Measurements from ENCODE around the gene ZNF790. TPM values are rescaled to one million over a fixed set of nuclear protein-coding genes. Genes with fewer than 3 reads are reported as not detected.

ZNF790 gene
- total and polyA plus RNA-seq, 2 of the 4 experiments (the other 2 are of a cell fraction), result 0.97 to 4.3 TPM

GRCh38 chr19:36837176-36837905 lies 846 bp downstream of the ZNF790 start:
- Histone ChIP-seq H2BK20ac (ENCODE audit: low read depth, low read length) (no peak overlapping the region), H2AK9ac (replicated peaks; ENCODE audit: low read depth, low read length, poor library complexity) (peak overlapping the region; percentile 94), H3K23ac (ENCODE audit: low read depth, low read length) (peak overlapping the region; percentile 69), H4K8ac (ENCODE audit: low read depth in 2 of 2, low read length in 2 of 2) (peak overlapping the region; percentile 79 to 91), H4K5ac (ENCODE audit: low read depth, low read length) (peak overlapping the region; percentile 64), H3K9me1 (ENCODE audit: insufficient read depth, low read length) (no peaks in the 10 kb centered on the region), H3K36me3 (ENCODE audit: control insufficient read depth, insufficient read depth, low read length) (peaks cover 6% of the 10 kb centered on the region), H3K18ac (ENCODE audit: low read depth, low read length) (peak overlapping the region; percentile 16), H2BK5ac (ENCODE audit: low read depth, low read length, poor library complexity, severe bottlenecking) (peak overlapping the region; percentile 80), H2AK5ac (ENCODE audit: low read depth, low read length) (peak overlapping the region; percentile 63; the same call in 1 of the 2 replicates), H2BK15ac (ENCODE audit: low read depth, low read length) (0 out of 3 replicates have a peak overlapping the region, but pooled peaks have one; percentile 1), H4K20me1 (ENCODE audit: insufficient read depth, low read length) (no peaks in the 10 kb centered on the region), H3K79me1 (ENCODE audit: low read depth in 1 of 2, low read length in 2 of 2) (peaks cover 14 to 25% of the 10 kb centered on the region in 2 experiments; a peak in 3 of 4 replicates), H3K9ac (ENCODE audit: low read depth, low read length) (peak overlapping the region; percentile 83), H3K4me3 (ENCODE audit: insufficient read depth, low read depth, low read length) (peak overlapping the region; percentile 70), H3K4me2 (ENCODE audit: low read depth, low read length) (peak overlapping the region; percentile 66), H4K91ac (ENCODE audit: insufficient read depth, low read depth, low read length) (0 out of 2 replicates have a peak overlapping the region, but pooled peaks have one; percentile 23), H3K27ac (ENCODE audit: insufficient read depth, low read length) (peak overlapping the region; percentile 82), H3K27me3 (ENCODE audit: control insufficient read depth, insufficient read depth, low read length) (no peaks in the 10 kb centered on the region), H2AFZ (replicated peaks; ENCODE audit: low read length, poor library complexity) (peak overlapping the region; percentile 99), H3K14ac (replicated peaks; ENCODE audit: low read depth, low read length) (peak overlapping the region; percentile 79), H3K56ac (ENCODE audit: extremely low read depth, insufficient read depth, low read length) (0 out of 2 replicates have a peak overlapping the region, but pooled peaks have one; percentile 64), H3K9me3 (ENCODE audit: control insufficient read depth, insufficient read depth, low read length) (peaks cover 22% of the 10 kb centered on the region), H3K4ac (ENCODE audit: low read depth, low read length) (peak overlapping the region; percentile 88), H3K4me1 (ENCODE audit: control insufficient read depth, insufficient read depth, low read length) (0 out of 2 replicates have a peak, but pooled peaks cover 1% of the 10 kb centered on the region), H2BK120ac (ENCODE audit: low read depth, low read length) (no peak overlapping the region)
- in situ Hi-C loops (cut with MboI; ENCODE audit: low sequenced_read_pairs), result no loop called here
- dilution Hi-C loops (cut with HindIII; ENCODE audit: low sequenced_read_pairs, unreplicated experiment), result no loop called here
- intact Hi-C loops (cut with micrococcal nuclease), result no loop called here
- ChIA-PET POLR2A (ENCODE audit: unreplicated experiment) (interaction anchor here (1.0 kb wide), 1 partner anchor 13 kb away, joined by 5 read pairs; the partner anchor contains the start of gene ZNF345), CTCF (interaction anchor here (0.5 kb wide), 1 partner anchor 22 kb away, joined by 3 read pairs; no protein-coding TSS in a partner anchor)
- BruUV-seq (replicated peaks), result no TSS peak
- DNase-seq (no peak), ATAC-seq (ENCODE audit: low read depth) (no peak)
- TF ChIP-seq CTCF (conservative IDR thresholded peaks at IDR 0.05; ENCODE audit: low read depth, low read length) (no peak), MAZ (IDR thresholded peaks at IDR 0.05; ENCODE audit: borderline replicate concordance, low read depth, low read length) (no peak), MXI1 (IDR thresholded peaks at IDR 0.05; ENCODE audit: borderline replicate concordance, low read depth, low read length) (no peak), BHLHE40 (IDR thresholded peaks at IDR 0.05; ENCODE audit: low read depth, low read length) (no peak), SMC3 (IDR thresholded peaks at IDR 0.05; ENCODE audit: low read depth, low read length) (no peak), CEBPB (IDR thresholded peaks at IDR 0.05; ENCODE audit: low read depth, low read length) (no peak), RAD21 (IDR thresholded peaks at IDR 0.05; ENCODE audit: low read length) (no peak), CHD1 (IDR thresholded peaks at IDR 0.05; ENCODE audit: low read depth, low read length) (no peak), ELK1 (IDR thresholded peaks at IDR 0.05; ENCODE audit: borderline replicate concordance, low read depth, low read length) (no peak), FOS (IDR thresholded peaks at IDR 0.05; ENCODE audit: low read depth, low read length) (no peak), NFE2L2 (IDR thresholded peaks at IDR 0.05; ENCODE audit: low read depth, low read length) (no peak)
- 20% methylated on average over 1 of the region's 8 CpGs; no CpG with 5 or more reads in 1 of the 2 experiments for WGBS, 2 experiments (ENCODE audit: extremely low coverage in 2 of 2, insufficient read length in 1 of 2)
